Jurkat, Clone E6-1 (cell line): ENCODE data around the gene CSNK2A3.
"Not testable (repeated sequence)": the region's sequence is repeated elsewhere in the genome, so short reads cannot be mapped to it uniquely, and the experiment has no call there.

Experiments
- DNase-seq: peaks from one replicate; pipeline ENCODE4 v3.0.0-alpha.2; 2011; ENCODE audit warnings: low read depth, low spot score
- H3K4me3 ChIP-seq: 2 replicates; pipeline ENCODE4 v1.5.1; 2011; ENCODE audit warnings: mild to moderate bottlenecking, low read length, control low read depth, moderate library complexity

CSNK2A3 gene

GRCh38 chr11:11381471-11382105 lies 28.5 kb upstream of the CSNK2A3 start:
- no peak overlapping the region for H3K4me3 ChIP-seq
- no peak for DNase-seq

- H3K4me3 ChIP-seq: no peak overlapping the region
- no peak for DNase-seq
These were observed 27.8 kb upstream of the CSNK2A3 start for GRCh38 chr11:11380883-11381282.

GRCh38 chr11:11380340-11380739 lies 27.3 kb upstream of the CSNK2A3 start:
- no peak overlapping the region for H3K4me3 ChIP-seq
- no peak for DNase-seq

GRCh38 chr11:11379661-11380060 lies 26.6 kb upstream of the CSNK2A3 start:
- no peak for DNase-seq

GRCh38 chr11:11378184-11378940 lies 25.3 kb upstream of the CSNK2A3 start:
- no peak for DNase-seq
- H3K4me3 ChIP-seq: no peak overlapping the region

More at GRCh38 chr11:11379661-11380060, 26.6 kb upstream of the CSNK2A3 start:
- no peak overlapping the region for H3K4me3 ChIP-seq

GRCh38 chr11:11374358-11375148 lies 21.5 kb upstream of the CSNK2A3 start:
- no peak overlapping the region for H3K4me3 ChIP-seq
- no peak for DNase-seq

- DNase-seq: no peak
- H3K4me3 ChIP-seq: no peak overlapping the region
These were observed 20.9 kb upstream of the CSNK2A3 start for GRCh38 chr11:11373934-11374333.

- DNase-seq: no peak
- H3K4me3 ChIP-seq: no peak overlapping the region
These were observed 19.4 kb upstream of the CSNK2A3 start for GRCh38 chr11:11372461-11372860.

GRCh38 chr11:11370962-11371303 lies 17.9 kb upstream of the CSNK2A3 start:
- no peak overlapping the region for H3K4me3 ChIP-seq
- DNase-seq: no peak

GRCh38 chr11:11370255-11370961 lies 17.4 kb upstream of the CSNK2A3 start:
- no peak for DNase-seq
- H3K4me3 ChIP-seq: no peak overlapping the region

- no peak overlapping the region for H3K4me3 ChIP-seq
- no peak for DNase-seq
These were observed 13.7 kb upstream of the CSNK2A3 start for GRCh38 chr11:11366793-11367192.

- no peak overlapping the region for H3K4me3 ChIP-seq
- no peak for DNase-seq
These were observed 10.6 kb upstream of the CSNK2A3 start for GRCh38 chr11:11363674-11364073.

GRCh38 chr11:11359611-11360010 lies 6.6 kb upstream of the CSNK2A3 start:
- DNase-seq: no peak
- H3K4me3 ChIP-seq: no peak overlapping the region

GRCh38 chr11:11356842-11357241 lies 3.8 kb upstream of the CSNK2A3 start:
- DNase-seq: no peak
- no peak overlapping the region for H3K4me3 ChIP-seq

- DNase-seq, H3K4me3 ChIP-seq: not testable (repeated sequence)
These were observed 1.2 kb downstream of the CSNK2A3 start for GRCh38 chr11:11351851-11352250.

GRCh38 chr11:11351042-11351586 lies 1.9 kb downstream of the CSNK2A3 start:
- no peak for DNase-seq
- no peak overlapping the region for H3K4me3 ChIP-seq

GRCh38 chr11:11349870-11350337 lies 3.1 kb downstream of the CSNK2A3 start:
- no peak for DNase-seq

GRCh38 chr11:11349106-11349825 lies 3.8 kb downstream of the CSNK2A3 start:
- H3K4me3 ChIP-seq: no peak overlapping the region
- DNase-seq: no peak

More at GRCh38 chr11:11349870-11350337, 3.1 kb downstream of the CSNK2A3 start:
- no peak overlapping the region for H3K4me3 ChIP-seq
